ENCODE results near the gene NPIPB5. TPM values are rescaled to one million over a fixed set of nuclear protein-coding genes. Genes with fewer than 3 reads are reported as not detected.
"Not testable (repeated sequence)": the region's sequence is repeated elsewhere in the genome, so short reads cannot be mapped to it uniquely, and the experiment has no call there.

The NPIPB5 gene
- 134 TPM for total RNA-seq

DNA sequence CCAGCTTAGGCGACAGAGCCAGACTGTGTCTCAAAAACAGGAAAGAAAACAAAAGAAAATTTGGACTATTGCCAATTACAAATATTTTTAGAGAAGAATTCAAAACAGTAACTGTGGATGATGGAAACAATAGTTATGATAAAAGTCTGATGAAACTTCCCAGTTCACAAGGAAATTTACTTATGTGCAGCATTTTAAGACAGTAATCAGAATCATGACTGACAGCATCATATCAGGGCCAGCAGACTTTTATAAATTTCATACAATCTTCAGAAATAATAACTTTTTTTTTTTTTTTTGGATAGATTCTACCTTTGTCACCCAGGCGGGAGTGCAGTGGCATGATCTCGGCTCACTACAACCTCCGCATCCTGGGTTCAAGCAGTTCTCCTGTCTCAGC is at the start of gene NPIPB5:
TSS of gene NPIPB5 (plus strand) at position 301 of the 400 bp plus-strand sequence. CDS start 2,911 bp downstream, outside the sequence.
- not testable (repeated sequence) for DNase-seq (ENCODE audit: low spot score)

DNA sequence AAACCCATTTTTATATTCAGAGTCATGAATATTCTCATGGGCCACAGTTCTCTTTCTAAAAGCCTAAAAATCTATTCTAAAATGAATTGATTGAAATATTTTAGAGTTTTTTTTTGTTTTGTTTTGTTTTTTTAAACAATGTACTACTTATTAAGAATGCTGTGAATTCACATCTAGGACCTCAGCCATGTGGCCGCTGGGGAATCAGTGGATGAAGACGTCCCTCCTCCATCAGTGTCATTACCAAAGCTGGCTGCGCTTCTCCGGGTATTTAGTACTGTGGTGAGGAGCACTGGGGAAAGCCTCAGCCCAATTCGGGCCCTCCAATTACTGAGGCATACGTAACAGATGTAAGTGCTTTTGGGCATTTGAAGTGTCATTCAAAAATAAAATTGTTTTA is 41.8 kb upstream of the NPIPB5 start:
- DNase-seq (ENCODE audit: low spot score): not testable (repeated sequence)

DNA sequence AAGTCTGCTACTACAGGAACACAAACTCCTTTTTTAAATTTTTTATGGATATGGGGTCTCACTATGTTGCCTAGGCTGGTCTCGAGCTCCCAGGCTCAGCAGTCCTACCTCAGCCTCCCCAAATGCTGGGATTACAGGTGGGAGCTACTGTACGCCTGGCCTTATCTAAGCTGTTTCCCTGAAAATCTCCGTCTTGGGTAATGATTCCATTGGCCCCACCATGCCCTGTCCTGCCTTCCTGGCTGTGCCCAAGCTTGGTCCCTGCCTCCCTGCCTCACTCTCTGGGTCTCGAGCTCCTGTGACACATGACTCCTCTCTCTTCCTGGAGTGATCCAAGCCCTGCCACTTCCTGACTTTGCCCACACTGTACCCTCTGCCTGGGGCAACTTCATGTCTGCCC is 27.3 kb downstream of the NPIPB5 start:
- DNase-seq (ENCODE audit: low spot score): not testable (repeated sequence)

DNA sequence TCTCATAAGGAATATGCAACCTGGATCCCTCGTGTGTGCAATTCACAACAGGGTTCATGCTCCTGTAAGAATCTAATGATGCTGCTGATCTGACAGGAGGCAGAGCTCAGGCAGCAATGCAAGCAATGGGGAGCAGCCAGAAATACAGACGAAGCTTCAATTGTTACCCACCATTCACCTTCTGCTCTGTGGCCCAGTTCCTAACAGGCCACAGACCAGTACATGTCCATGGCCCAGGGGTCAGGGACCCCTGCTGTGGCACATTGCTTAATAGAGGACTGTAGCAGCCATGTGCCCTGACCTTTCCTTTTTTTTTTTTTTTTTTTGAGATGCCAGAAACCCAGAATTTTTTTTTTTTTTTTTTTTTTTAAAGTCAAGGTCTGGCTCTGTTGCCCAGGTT is 34.1 kb downstream of the NPIPB5 start:
- DNase-seq (ENCODE audit: low spot score): not testable (repeated sequence)

DNA sequence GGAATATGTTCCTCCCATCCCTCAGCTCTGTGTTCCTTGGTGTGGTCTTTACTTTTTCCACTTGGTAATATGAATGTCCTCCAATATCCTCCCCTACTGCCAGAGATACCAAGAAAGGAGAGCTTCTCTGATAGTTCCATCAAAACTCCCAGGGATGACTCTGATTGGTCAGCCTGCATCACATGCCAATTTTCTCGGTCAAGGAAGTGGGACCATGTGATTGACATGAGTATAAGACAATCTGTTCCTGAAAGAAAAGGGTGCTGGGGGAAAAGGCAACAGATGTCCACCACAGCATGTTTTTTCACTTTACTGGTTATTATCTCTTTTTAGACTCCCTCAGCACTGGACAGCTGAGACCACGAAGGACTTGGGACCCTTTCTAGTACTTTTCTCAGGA is 35.9 kb downstream of the NPIPB5 start:
- DNase-seq (ENCODE audit: low spot score): not testable (repeated sequence)

DNA sequence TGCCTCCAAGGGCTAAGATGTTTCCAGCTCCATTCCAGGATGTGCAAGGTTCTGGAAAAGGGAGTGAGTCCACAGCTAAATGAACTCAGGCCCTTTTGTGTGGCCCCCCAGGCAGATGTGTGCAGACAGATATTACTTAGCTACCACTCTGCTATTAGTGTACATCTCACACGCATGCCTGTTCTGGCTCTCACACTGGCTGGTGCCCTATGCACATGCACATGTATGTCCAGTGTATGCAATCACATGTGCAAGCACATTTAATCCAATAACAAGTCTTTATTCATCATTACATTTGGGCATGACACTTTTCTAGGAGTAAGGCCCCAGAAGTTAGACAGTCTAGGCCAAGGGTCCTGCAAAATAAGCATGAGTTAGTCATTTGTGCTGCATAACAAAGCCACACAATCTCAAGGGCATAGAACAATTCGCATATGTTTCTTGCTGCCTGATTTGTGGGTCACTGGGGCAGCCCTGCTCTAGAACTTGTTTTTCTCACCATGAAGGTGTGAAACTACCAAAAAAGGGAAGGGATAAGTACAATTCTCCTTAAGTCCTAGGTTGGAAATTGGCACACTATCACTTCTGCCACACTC is 36.6 kb downstream of the NPIPB5 start:
- not testable (repeated sequence) for DNase-seq (ENCODE audit: low spot score)

DNA sequence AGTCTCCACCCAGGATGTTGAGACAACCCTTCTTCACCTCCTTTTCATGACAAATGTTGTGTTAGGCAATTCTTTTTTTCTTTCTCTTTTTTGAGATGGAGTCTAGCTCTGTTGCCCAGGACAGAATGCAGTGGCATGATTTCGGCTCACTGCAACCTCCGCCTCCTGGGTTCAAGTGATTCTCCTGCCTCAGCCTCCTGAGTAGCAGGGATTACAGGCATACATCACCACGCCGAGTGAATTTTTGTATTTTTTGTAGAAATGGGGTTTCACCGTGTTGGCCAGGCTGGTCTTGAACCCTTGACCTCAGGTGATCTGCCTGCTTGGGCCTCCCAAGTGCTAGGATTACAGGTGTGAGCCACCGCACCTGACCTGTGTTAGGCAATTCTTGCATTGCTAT is 39.2 kb downstream of the NPIPB5 start:
- DNase-seq (ENCODE audit: low spot score): not testable (repeated sequence)

DNA sequence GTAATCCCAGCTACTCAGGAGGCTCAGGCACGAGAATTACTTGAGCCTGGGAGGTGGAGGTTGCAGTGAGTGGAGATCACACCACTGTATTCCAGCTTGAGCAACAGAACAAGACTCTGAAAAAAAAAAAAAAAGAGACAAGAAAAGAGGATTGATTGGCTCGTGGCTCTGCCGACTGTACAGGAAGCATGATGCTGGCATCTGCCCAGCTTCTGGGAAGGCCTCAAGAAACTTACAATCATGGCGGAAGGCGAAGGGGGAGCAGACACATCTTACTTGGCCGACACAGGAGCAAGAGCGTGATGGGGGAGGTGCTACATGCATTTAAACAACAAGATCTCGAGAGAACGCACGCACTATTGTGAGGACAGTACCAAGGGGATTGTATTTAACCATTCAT is 40.5 kb downstream of the NPIPB5 start:
- DNase-seq (ENCODE audit: low spot score): not testable (repeated sequence)

DNA sequence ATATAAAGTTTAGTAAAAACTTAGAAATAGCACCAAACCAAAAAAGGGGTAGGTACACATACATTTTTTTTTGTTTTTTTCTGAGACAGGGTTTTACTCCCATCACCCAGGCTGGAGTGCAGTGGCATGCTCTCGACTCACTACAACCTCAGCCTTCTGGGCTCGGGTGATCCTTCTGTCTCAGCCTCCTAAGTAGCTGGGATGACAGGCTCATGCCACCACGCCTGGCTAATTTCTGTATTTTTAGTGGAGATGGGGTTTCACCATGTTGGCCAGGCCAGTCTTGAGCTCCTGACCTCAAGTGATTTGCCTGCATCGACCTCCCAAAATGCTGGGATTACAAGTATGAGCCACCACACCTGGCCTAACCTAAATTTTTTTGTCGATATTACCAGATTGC is 41.0 kb downstream of the NPIPB5 start:
- DNase-seq (ENCODE audit: low spot score): not testable (repeated sequence)

DNA sequence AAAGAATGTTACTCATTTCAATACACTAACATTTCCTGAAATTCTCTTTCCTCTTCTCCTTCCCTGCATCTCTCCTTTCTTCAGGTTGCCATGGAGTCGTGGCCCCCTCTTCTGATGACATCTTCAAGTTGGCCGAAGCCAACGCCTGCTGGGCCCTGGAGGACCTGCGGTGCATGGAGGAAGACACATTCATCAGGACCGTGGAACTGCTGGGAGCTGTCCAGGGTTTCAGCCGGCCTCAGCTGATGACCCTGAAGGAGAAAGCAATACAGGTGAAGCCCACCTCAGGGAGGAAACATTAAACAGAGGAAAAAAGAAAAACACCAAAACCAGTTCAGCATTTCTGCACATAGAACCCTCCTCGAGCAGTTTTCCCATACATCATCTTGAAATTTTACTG is 46.1 kb downstream of the NPIPB5 start:
- DNase-seq (ENCODE audit: low spot score): not testable (repeated sequence)

Other genes with a start within 250 kb of the NPIPB5 start
- gene POLR3E, start 213.5 kb upstream of the NPIPB5 start, total RNA-seq: 43.7 TPM
- 20.9 TPM for gene CDR2, start 136.3 kb upstream of the NPIPB5 start, total RNA-seq